HepG2 (cell line): Measurements from ENCODE around the gene MUTYH. TPM values are rescaled to one million over a fixed set of nuclear protein-coding genes. Genes with fewer than 3 reads are reported as not detected.

Experiments used
- ATF2 ChIP-seq: sonication (generic); formaldehyde crosslinking; IDR thresholded peaks from 2 replicates; pipeline ENCODE4 v1.4.0; 2020; ENCODE audit warnings: missing genetic modification reagents
- E2F2 ChIP-seq: sonication (generic); formaldehyde crosslinking; IDR thresholded peaks from 2 replicates; pipeline ENCODE4 v1.4.0; 2020; ENCODE audit warnings: missing genetic modification reagents, borderline replicate concordance
- FOSL2 ChIP-seq: sonication (generic); formaldehyde crosslinking; IDR thresholded peaks from 2 replicates; pipeline ENCODE4 v1.4.0; 2020; ENCODE audit warnings: missing genetic modification reagents
- FOXA3 ChIP-seq: IDR thresholded peaks from 2 replicates; pipeline ENCODE4 v1.6.1; 2016; ENCODE audit warnings: missing genetic modification reagents, missing compliant biosample characterization
- GMEB2 ChIP-seq: IDR thresholded peaks from 2 replicates; pipeline ENCODE4 v1.6.1; 2016; ENCODE audit warnings: missing biosample characterization, missing genetic modification reagents, low read depth
- HES4 ChIP-seq: sonication (generic); formaldehyde crosslinking; IDR thresholded peaks from 2 replicates; pipeline ENCODE4 v1.9.0; 2021; ENCODE audit warnings: mild to moderate bottlenecking, missing genetic modification reagents, borderline replicate concordance
- HNRNPH1 ChIP-seq: fragments of 200-400 bp; formaldehyde crosslinking; optimal IDR thresholded peaks from 2 replicates; pipeline ENCODE3; 2017; ENCODE audit warnings: mild to moderate bottlenecking, low read depth, low read length
- KLF13 ChIP-seq: sonication (generic); formaldehyde crosslinking; IDR thresholded peaks from 2 replicates; pipeline ENCODE4 v1.4.0; 2020; ENCODE audit warnings: mild to moderate bottlenecking, missing genetic modification reagents
- MATR3 ChIP-seq: sonication (generic); formaldehyde crosslinking; IDR thresholded peaks from 2 replicates; pipeline ENCODE4 v1.4.0; 2020; ENCODE audit warnings: missing genetic modification reagents
- MIER2 ChIP-seq: IDR thresholded peaks from 2 replicates; pipeline ENCODE4 v1.6.1; 2016; ENCODE audit warnings: missing biosample characterization, missing genetic modification reagents
- MLX ChIP-seq: IDR thresholded peaks from 2 replicates; pipeline ENCODE4 v1.6.1; 2016
- NKX3-1 ChIP-seq: sonication (generic); formaldehyde crosslinking; IDR thresholded peaks from 2 replicates; pipeline ENCODE4 v1.5.0; 2020; ENCODE audit warnings: missing genetic modification reagents
- PTBP1 ChIP-seq: fragments of 200-400 bp; formaldehyde crosslinking; IDR thresholded peaks from 2 replicates; pipeline ENCODE4 v1.6.1; 2018; ENCODE audit warnings: low read length, low read depth; ENCODE audit not compliant: poor library complexity, severe bottlenecking
- SOX5 ChIP-seq: IDR thresholded peaks from 2 replicates; pipeline ENCODE4 v1.6.1; 2016; ENCODE audit warnings: borderline replicate concordance
- ZBTB2 ChIP-seq: sonication (generic); formaldehyde crosslinking; IDR thresholded peaks from 2 replicates; pipeline ENCODE4 v1.8.0; 2022; ENCODE audit warnings: low read depth, missing genetic modification reagents
- ZBTB38 ChIP-seq: sonication (generic); formaldehyde crosslinking; IDR thresholded peaks from 2 replicates; pipeline ENCODE4 v1.5.1; 2020; ENCODE audit warnings: mild to moderate bottlenecking, missing genetic modification reagents
- ZNF138 ChIP-seq: sonication (generic); formaldehyde crosslinking; IDR thresholded peaks from 2 replicates; pipeline ENCODE4 v1.5.0; 2020; ENCODE audit warnings: mild to moderate bottlenecking, low read depth, missing genetic modification reagents
- ZNF552 ChIP-seq: sonication (generic); formaldehyde crosslinking; IDR thresholded peaks from 2 replicates; pipeline ENCODE4 v1.9.0; 2022; ENCODE audit warnings: missing genetic modification reagents, mild to moderate bottlenecking, borderline replicate concordance
- ZNF564 ChIP-seq: sonication (generic); formaldehyde crosslinking; IDR thresholded peaks from 2 replicates; pipeline ENCODE4 v1.8.1; 2023; ENCODE audit warnings: mild to moderate bottlenecking, missing genetic modification reagents
- ZNF598 ChIP-seq: sonication (generic); formaldehyde crosslinking; IDR thresholded peaks from 2 replicates; pipeline ENCODE4 v1.5.1; 2020; ENCODE audit warnings: mild to moderate bottlenecking, missing genetic modification reagents, borderline replicate concordance
- ZNF713 ChIP-seq: sonication (generic); formaldehyde crosslinking; IDR thresholded peaks from 2 replicates; pipeline ENCODE4 v1.4.0; 2020; ENCODE audit warnings: mild to moderate bottlenecking, missing genetic modification reagents
- polyA plus RNA-seq, 8 experiments: library from polyadenylated mRNA; depleted of rRNA in 3 of 8; stranded (reverse) in 7 of 8; unstranded in 1 of 8; fragments of >200 nt; fragmentation: Illumina TruSeq in 4 of 8; extraction: Trizol in 4 of 8; gene quantifications; 2 replicates each; pipeline versions ENCODE4 v1.2.1 to v1.2.3, GENCODE V29; 2011 to 2016; ENCODE audit warnings: low read depth in 4 of 8, missing spikeins in 1 of 8, mixed read lengths in 1 of 8; ENCODE audit not compliant: insufficient read depth in 1 of 8
- total RNA-seq, 5 experiments: library from RNA; depleted of rRNA; stranded (reverse); fragments of >200 nt; fragmentation: Illumina TruSeq; extraction: Trizol; gene quantifications; 2 replicates each; pipeline ENCODE4 v1.2.3, GENCODE V29; 2016; ENCODE audit warnings: low read depth in 1 of 5

Gene MUTYH
- total and polyA plus RNA-seq, 2 of the 13 experiments (the other 11 are each of a cell fraction or from before 2014, with no cell fraction given), result 16.3 to 17.1 TPM

- no peak for TF ChIP-seq MATR3
- TF ChIP-seq ZBTB38 (CRISPR knock-in tag), result peak; percentile 76
- no peak for TF ChIP-seq HES4 (CRISPR knock-in tag)
- TF ChIP-seq ZNF564 (CRISPR knock-in tag), result peak; percentile 66; the same call in 1 of the 2 replicates
- TF ChIP-seq GMEB2 (CRISPR knock-in tag), result peak; percentile 46
- TF ChIP-seq ZBTB2 (CRISPR knock-in tag), result peak; percentile 89
- peak; percentile 59; the same call in 1 of the 2 replicates for TF ChIP-seq ZNF552 (CRISPR knock-in tag)
- TF ChIP-seq HNRNPH1, result no peak
- TF ChIP-seq SOX5 (CRISPR knock-in tag), result peak; percentile 47; the same call in 1 of the 2 replicates
- peak; percentile 72; the same call in 1 of the 2 replicates for TF ChIP-seq ATF2 (CRISPR knock-in tag)
- peak; percentile 50; the same call in 1 of the 2 replicates for TF ChIP-seq ZNF598 (CRISPR knock-in tag)
- peak; percentile 89 for TF ChIP-seq ZNF713 (CRISPR knock-in tag)
- TF ChIP-seq FOXA3 (CRISPR knock-in tag), result 0 out of 2 replicates have a peak, but pooled peaks have one; percentile 29
- 0 out of 2 replicates have a peak, but pooled peaks have one; percentile 63 for TF ChIP-seq NKX3-1 (CRISPR knock-in tag)
- TF ChIP-seq ZNF138 (CRISPR knock-in tag), result no peak
- TF ChIP-seq PTBP1, result no peak
- peak; percentile 32; the same call in 1 of the 2 replicates for TF ChIP-seq FOSL2 (CRISPR knock-in tag)
- no peak for TF ChIP-seq KLF13 (CRISPR knock-in tag)
- no peak; the same call in 1 of the 2 replicates for TF ChIP-seq MIER2 (CRISPR knock-in tag)
- TF ChIP-seq MLX (CRISPR knock-in tag), result 0 out of 2 replicates have a peak, but pooled peaks have one; percentile 12
- TF ChIP-seq E2F2, result peak; percentile 96; the same call in 1 of the 2 replicates
Measured at GRCh38 chr1:45339789-45340558, at the start of gene MUTYH, which contains the start of gene TOE1 (continued).
